Keratinocyte (primary cell): ENCODE data around the gene TBX21. TPM values are rescaled to one million over a fixed set of nuclear protein-coding genes. Genes with fewer than 3 reads are reported as not detected.

Experiments
- DNase-seq: peaks from one replicate; pipeline ENCODE4 v3.0.0-alpha.2; 2011; ENCODE audit warnings: low read depth, missing footprints, low spot score
- FAIRE-seq: peaks from 2 replicates; lab custom pipeline; 2011; peaks lifted over from hg19 to GRCh38; lab: Jason Lieb, UNC
- H2AFZ ChIP-seq: 2 replicates; pipeline ENCODE4 v1.6.0; 2012; ENCODE audit warnings: low read length, control low read depth, inconsistent platforms; ENCODE audit not compliant: control insufficient read depth
- H3K27ac ChIP-seq: 2 replicates; pipeline ENCODE4 v1.5.1; 2011; ENCODE audit warnings: low read length; ENCODE audit not compliant: control insufficient read depth, insufficient read depth
- H3K27me3 ChIP-seq: 3 replicates; pipeline ENCODE4 v1.6.0; 2011; ENCODE audit warnings: low read length; ENCODE audit not compliant: control insufficient read depth, insufficient read depth; ENCODE audit errors: extremely low read depth
- H3K36me3 ChIP-seq, 2 experiments: 2 replicates in 1 of 2; 3 replicates in 1 of 2; pipeline ENCODE4 v1.5.1; 2011; ENCODE audit warnings: low read length in 2 of 2, mild to moderate bottlenecking in 1 of 2; ENCODE audit not compliant: control insufficient read depth in 2 of 2, insufficient read depth in 2 of 2; ENCODE audit errors: extremely low read depth in 1 of 2
- H3K4me1 ChIP-seq: 3 replicates; pipeline ENCODE4 v1.5.1; 2011; ENCODE audit warnings: low read length; ENCODE audit not compliant: control insufficient read depth, insufficient read depth; ENCODE audit errors: extremely low read depth
- H3K4me2 ChIP-seq: 3 replicates; pipeline ENCODE4 v1.6.0; 2011; ENCODE audit warnings: low read depth, low read length; ENCODE audit not compliant: control insufficient read depth, insufficient read depth; ENCODE audit errors: extremely low read depth
- H3K4me3 ChIP-seq, 3 experiments: fragments of 200-600 bp in 1 of 3; sonication (generic) in 1 of 3; 2 replicates in 2 of 3; 3 replicates in 1 of 3; pipeline ENCODE4 v1.5.1; 2011 to 2016; ENCODE audit warnings: low read length in 3 of 3, mild to moderate bottlenecking in 3 of 3, control low read depth in 2 of 3, inconsistent platforms in 1 of 3, low read depth in 1 of 3, mixed read lengths in 1 of 3, mixed run types in 1 of 3, moderate library complexity in 1 of 3; ENCODE audit not compliant: control insufficient read depth in 2 of 3, insufficient read depth in 2 of 3; ENCODE audit errors: extremely low read depth in 1 of 3
- H3K79me2 ChIP-seq: 2 replicates; pipeline ENCODE4 v1.6.0; 2012; ENCODE audit warnings: low read length; ENCODE audit not compliant: control insufficient read depth, insufficient read depth
- H3K9ac ChIP-seq: 3 replicates; pipeline ENCODE4 v1.6.0; 2011; ENCODE audit warnings: low read length; ENCODE audit not compliant: control insufficient read depth, insufficient read depth; ENCODE audit errors: extremely low read depth
- H3K9me1 ChIP-seq: 3 replicates; pipeline ENCODE4 v1.6.0; 2011; ENCODE audit warnings: low read length; ENCODE audit not compliant: control insufficient read depth, insufficient read depth; ENCODE audit errors: extremely low read depth
- H3K9me3 ChIP-seq: 2 replicates; pipeline ENCODE4 v1.5.1; 2012; ENCODE audit warnings: low read depth, low read length; ENCODE audit not compliant: control insufficient read depth
- H4K20me1 ChIP-seq: 3 replicates; pipeline ENCODE4 v1.6.0; 2011; ENCODE audit warnings: low read length; ENCODE audit not compliant: control insufficient read depth, insufficient read depth; ENCODE audit errors: extremely low read depth
- CTCF ChIP-seq, 3 experiments: IDR thresholded peaks in 1 of 3; conservative IDR thresholded peaks in 1 of 3; optimal IDR thresholded peaks in 1 of 3; 2 replicates in 2 of 3; 3 replicates in 1 of 3; pipeline versions ENCODE3 to v1.5.1; 2011; ENCODE audit warnings: low read length in 3 of 3, mild to moderate bottlenecking in 3 of 3, moderate library complexity in 2 of 3, control low read depth in 1 of 3, inconsistent platforms in 1 of 3; ENCODE audit not compliant: insufficient read depth in 2 of 3; ENCODE audit errors: extremely low read depth in 1 of 3
- EZH2 ChIP-seq: IDR thresholded peaks from one replicate; pipeline ENCODE4 v1.6.1; 2012; ENCODE audit warnings: inconsistent platforms, mild to moderate bottlenecking, low read length, moderate library complexity
- dilution Hi-C: fragments of 300-500 bp; cut with MboI; formaldehyde crosslinking; loops from one replicate; pipeline ENCODE4 v1.7.0; 2020; ENCODE audit warnings: low sequenced_read_pairs; ENCODE audit not compliant: extremely low pct_ligation_motif_present
- polyA plus RNA-seq, 5 experiments: library from polyadenylated mRNA; depleted of rRNA in 3 of 5; stranded (reverse) in 3 of 5; stranded (forward) in 1 of 5; unstranded in 1 of 5; fragments of >200 nt; gene quantifications; 1 replicate in 1 of 5; 2 replicates in 3 of 5; 3 replicates in 1 of 5; pipeline versions ENCODE4 v1.2.1 to v1.2.3, GENCODE V29; 2011 to 2012; ENCODE audit warnings: missing spikeins in 2 of 5, low read depth in 1 of 5, low replicate concordance in 1 of 5

Gene TBX21
- polyA plus RNA-seq, 1 donor (not counting 4 experiments of a cell fraction or from before 2014, with no cell fraction given), result not detected

GRCh38 chr17:47697906-47698711 is 34.9 kb upstream of the TBX21 start:
- Histone ChIP-seq H3K9me1 (no peaks in the 10 kb centered on the region), H3K27me3 (peaks cover 5% of the 10 kb centered on the region), H4K20me1 (no peaks in the 10 kb centered on the region), H3K9me3 (no peaks in the 10 kb centered on the region), H3K27ac (no peak overlapping the region), H3K4me1 (peaks cover 13% of the 10 kb centered on the region), H3K79me2 (no peaks in the 10 kb centered on the region), H3K4me2 (no peak overlapping the region), H3K4me3 (no peak overlapping the region), H2AFZ (no peak overlapping the region), H3K9ac (no peak overlapping the region), H3K36me3 (peaks cover 0 to 3% of the 10 kb centered on the region in 2 experiments)
- DNase-seq (no peak), FAIRE-seq (no peak)
- dilution Hi-C loops, result no loop called here
- TF ChIP-seq EZH2 (no peak), CTCF (optimal IDR thresholded peaks at IDR 0.05 in 1 of 3, IDR thresholded peaks at IDR 0.05 in 1 of 3, conservative IDR thresholded peaks at IDR 0.05 in 1 of 3; ENCODE audit: extremely low read depth in 1 of 3, insufficient read depth in 2 of 3, low read length in 3 of 3) (no peak)

DNA sequence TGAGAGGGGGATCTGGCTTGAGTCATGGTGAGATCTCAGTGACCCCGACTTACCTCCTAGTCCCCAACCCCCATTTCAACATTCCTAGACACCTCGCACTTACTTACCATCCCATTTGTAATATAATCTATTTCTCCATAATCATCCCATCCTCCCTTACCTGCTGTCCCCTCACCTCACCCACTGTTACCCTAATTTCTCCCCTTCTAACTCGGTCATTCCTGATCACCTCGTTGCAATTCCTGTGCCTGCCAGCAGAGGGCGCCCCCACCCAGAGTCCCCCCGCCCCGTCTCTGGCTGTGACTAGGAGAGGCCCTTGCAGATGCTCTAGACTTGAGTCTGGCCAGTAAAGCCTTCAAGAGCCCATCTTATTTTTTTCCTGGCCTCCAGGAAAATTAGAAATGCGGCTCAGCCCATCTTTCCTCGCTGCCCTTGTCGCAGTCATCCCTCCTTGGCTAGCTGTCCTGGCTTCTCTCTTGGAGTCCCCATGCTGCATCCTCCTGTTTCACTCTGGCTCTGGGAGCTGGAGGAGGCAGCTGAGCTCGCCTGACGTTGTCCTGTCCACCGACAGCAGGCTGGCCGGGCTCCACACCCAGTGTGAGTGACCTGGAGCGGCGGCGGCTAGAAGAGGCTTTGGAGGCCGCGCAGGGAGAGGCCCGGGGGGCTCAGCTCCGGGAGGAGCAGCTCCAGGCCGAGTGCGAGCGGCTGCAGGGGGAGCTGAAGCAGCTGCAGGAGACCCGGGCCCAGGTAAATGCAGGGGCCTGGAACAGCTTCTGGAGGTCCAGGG is 34.1 kb upstream of the TBX21 start:
- Histone ChIP-seq H4K20me1 (no peaks in the 10 kb centered on the region), H3K27me3 (no peaks in the 10 kb centered on the region), H3K9me3 (no peaks in the 10 kb centered on the region), H3K27ac (no peak overlapping the region), H3K4me3 (no peak overlapping the region), H3K4me1 (peaks cover 7% of the 10 kb centered on the region), H3K79me2 (no peaks in the 10 kb centered on the region), H3K4me2 (no peak overlapping the region), H2AFZ (no peak overlapping the region), H3K36me3 (peaks cover 0 to 5% of the 10 kb centered on the region in 2 experiments), H3K9ac (no peak overlapping the region), H3K9me1 (no peaks in the 10 kb centered on the region)
- TF ChIP-seq CTCF (optimal IDR thresholded peaks at IDR 0.05 in 1 of 3, IDR thresholded peaks at IDR 0.05 in 1 of 3, conservative IDR thresholded peaks at IDR 0.05 in 1 of 3; ENCODE audit: extremely low read depth in 1 of 3, insufficient read depth in 2 of 3, low read length in 3 of 3) (peak; percentile 68 to 89 (median 84)), EZH2 (no peak)
- dilution Hi-C loops, result no loop called here
- DNase-seq (no peak), FAIRE-seq (no peak)
